Hematopoietic multipotent progenitor cell treated with erythropoietin and hydrocortisone succinate and interleukin-3 and kit ligand, for 4 days (in vitro differentiated cells): Measurements from ENCODE around the gene OR1N1.
"Not testable (repeated sequence)": the region's sequence is repeated elsewhere in the genome, so short reads cannot be mapped to it uniquely, and the experiment has no call there.

Experiments
- DNase-seq: peaks from one replicate; pipeline ENCODE4 v3.0.0-alpha.2; 2015

OR1N1 gene, protein sequence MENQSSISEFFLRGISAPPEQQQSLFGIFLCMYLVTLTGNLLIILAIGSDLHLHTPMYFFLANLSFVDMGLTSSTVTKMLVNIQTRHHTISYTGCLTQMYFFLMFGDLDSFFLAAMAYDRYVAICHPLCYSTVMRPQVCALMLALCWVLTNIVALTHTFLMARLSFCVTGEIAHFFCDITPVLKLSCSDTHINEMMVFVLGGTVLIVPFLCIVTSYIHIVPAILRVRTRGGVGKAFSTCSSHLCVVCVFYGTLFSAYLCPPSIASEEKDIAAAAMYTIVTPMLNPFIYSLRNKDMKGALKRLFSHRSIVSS

GRCh38 chr9:122527193-122527592 lies at the start of gene OR1N1:
Gene OR1N1, minus strand, starts transcription at chr9:122527293. Its CDS starts 0 bp downstream, at chr9:122527293.
- DNase-seq = no peak

- no peak for DNase-seq
These were observed 45.4 kb upstream of the OR1N1 start for GRCh38 chr9:122572456-122572855.

DNA sequence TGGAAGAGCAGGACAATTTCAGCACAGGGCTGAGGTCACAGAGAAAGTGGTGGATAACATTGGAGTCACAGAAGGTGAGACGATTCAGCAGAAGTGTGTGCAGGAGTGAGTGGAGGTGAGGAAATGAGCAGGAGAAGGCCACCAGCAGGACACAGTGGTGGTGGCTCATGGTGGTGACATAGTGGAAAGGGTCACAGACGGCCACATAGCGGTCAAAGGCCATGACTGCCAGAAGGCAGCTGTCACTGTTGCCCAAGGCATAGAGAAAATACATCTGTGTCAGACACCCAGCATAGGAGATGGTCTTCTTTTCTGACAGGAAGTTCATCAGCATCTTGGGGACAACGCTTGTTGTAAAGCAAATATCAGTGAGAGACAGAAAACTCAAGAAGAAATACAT lies 40.8 kb upstream of the OR1N1 start:
- no peak for DNase-seq

- DNase-seq = no peak
These were observed 35.2 kb upstream of the OR1N1 start for GRCh38 chr9:122562134-122562760.

DNA sequence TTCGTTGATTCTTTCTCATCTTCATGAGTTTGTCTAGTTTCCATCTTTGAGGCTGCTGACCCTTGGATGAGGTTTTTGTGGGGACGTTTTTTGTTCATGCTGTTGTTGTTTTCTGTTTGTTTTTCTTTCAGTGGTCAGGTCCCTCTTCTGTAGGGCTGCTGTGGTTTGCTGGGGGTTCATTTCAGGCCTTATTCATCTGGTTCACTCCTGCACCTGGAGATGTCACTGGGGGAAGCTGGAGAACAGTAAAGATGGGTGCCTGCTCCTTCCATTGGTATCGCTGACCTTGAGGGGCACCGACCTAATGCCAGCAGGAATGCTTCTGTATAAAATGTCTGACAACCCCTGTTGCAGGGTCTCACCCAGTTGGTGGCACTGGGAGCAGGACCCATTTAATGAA lies 34.4 kb upstream of the OR1N1 start:
- no peak for DNase-seq

DNA sequence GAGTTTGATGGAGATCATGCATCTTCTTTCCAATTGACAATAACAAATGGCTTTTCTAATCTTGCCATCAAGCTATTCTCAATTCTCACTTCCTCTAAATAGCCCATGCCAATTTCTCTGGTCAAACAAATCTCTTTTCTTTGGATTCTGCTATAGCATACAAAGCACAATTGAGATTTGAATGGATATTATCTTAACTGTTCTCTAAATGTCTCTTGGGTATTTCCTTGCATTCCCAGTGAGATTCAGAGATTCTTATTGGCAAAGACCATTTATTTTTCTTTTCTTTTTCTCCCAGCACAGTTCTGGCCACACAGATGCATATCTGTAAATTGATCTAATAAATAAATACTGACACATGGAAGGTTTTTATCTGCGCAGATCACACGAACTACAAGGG lies 25.7 kb upstream of the OR1N1 start, which contains the start of gene OR1N2:
Gene OR1N2, plus strand, starts transcription at position 301 of the 400 bp plus-strand sequence. CDS start 100 bp downstream, outside the sequence.
- DNase-seq = no peak

GRCh38 chr9:122551371-122551770 lies 24.3 kb upstream of the OR1N1 start:
- no peak for DNase-seq

DNA sequence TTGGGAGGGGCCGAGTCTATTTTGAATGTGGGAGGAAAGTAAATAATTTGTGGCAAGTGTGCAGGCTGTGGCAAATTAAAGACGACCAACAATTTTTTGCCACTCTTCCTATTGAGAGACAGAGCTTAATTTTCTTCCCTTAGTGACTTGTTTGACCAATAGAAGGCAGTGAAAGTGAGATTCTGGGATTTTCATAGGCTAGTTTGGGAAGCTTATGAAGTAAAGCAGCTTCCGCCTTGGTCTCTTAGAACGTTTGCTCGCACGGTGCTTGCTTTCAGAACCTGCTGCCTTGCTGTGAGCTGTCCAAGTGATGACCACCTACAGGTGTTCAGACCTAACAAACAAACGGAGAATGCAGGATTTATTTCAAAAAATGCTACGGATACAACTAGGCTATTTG lies 19.1 kb upstream of the OR1N1 start:
- no peak for DNase-seq

DNA sequence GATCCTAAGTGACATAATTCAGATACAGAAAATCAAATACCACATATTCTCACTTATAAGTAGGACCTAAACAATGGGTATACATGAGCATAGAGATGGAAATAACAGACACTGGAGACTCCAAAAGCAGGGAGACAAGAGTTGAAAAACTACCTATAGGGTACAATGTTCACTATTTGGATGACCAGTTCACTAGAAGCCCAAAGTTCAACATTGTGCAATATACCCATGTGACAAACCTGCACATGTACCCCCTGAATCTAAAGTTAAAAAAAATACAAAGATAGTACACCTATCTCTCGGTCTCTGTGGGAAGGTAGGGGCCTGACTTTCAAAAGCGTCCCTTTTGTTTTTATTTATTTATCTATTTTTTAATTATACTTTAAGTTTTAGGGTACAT lies 11.7 kb upstream of the OR1N1 start:
- DNase-seq = no peak

GRCh38 chr9:122537066-122537465 lies 10.0 kb upstream of the OR1N1 start:
- not testable (repeated sequence) for DNase-seq

DNA sequence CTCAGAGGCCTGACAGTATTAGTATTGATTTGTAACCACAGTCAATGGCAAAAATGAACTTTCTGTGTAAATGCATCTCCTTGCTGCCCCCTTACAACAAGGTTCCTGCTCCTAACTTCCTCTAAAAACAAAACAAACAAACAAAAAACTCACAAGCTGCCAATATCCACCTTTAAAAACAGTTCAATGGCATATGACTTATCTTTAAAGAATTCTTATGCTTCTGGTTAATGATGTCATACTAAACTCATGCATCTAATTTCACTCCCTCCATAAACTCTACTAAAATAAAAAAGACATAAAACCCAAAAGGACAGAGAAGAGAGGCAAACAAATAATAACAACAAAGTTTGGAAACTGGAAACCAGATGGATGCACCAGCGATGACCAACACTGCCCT lies 9.0 kb upstream of the OR1N1 start:
- no peak for DNase-seq

GRCh38 chr9:122531157-122531556 lies 4.1 kb upstream of the OR1N1 start:
- DNase-seq = not testable (repeated sequence)

DNA sequence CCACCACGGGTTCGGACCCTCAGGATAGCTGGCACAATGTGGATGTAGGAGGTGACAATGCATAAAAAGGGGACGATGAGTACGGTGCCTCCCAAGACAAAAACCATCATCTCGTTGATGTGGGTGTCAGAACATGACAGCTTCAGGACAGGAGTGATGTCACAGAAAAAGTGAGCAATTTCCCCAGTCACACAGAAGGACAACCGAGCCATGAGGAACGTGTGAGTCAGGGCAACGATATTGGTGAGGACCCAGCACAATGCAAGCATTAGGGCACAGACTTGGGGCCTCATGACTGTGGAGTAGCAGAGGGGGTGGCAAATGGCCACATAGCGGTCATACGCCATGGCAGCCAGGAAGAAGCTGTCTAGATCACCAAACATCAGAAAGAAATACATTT lies 491 bp downstream of the OR1N1 start:
- no peak for DNase-seq

GRCh38 chr9:122519376-122519775 lies 7.7 kb downstream of the OR1N1 start:
- DNase-seq = no peak

- DNase-seq = no peak
These were observed 8.3 kb downstream of the OR1N1 start, which contains the start of gene OR1J4 for GRCh38 chr9:122518841-122519240. Gene OR1J4, plus strand, starts transcription at chr9:122519141. Its CDS starts 0 bp downstream, at chr9:122519141.

DNA sequence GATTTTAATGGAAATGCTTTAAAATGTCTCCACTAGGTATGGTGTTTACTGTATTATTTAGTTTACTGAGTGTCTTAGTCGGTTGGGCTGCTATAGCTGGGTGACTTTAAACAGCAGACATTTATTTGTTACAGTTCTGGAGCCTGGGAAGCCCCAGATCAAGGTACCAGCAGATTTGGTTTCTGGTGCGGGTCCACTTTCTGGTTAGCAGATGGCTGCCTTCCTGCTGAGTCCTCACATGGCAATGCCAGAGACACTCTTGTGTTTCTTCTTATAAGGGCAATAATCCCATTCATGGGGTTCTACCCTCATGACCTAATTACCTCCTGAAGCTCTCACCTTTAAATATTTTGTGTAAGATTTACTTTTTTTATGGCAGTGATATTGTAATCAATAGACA lies 8.9 kb downstream of the OR1N1 start:
- DNase-seq = no peak

- no peak for DNase-seq
These were observed 16.6 kb downstream of the OR1N1 start, which contains the start of gene OR1J2 for GRCh38 chr9:122510502-122510901. Gene OR1J2, plus strand, starts transcription at chr9:122510802. Its CDS starts 0 bp downstream, at chr9:122510802.

DNA sequence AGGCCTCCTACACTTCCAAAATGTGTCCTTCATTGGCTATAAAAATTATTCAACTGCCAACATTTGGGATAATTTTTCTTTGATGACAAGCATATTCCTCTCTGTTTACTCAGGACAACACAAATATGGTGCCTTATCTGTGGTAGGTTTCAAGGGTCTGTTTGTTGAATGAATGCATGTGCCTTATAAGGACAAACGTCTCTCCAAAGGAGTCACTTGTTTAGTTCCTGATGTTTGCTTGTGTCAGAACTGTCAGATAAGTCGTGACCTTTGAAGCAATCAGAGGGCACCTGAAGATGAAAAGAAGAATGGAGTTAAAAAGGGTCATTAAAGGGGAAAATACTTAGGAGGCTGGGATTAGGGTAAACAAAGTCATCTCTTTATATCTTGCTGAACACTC lies 20.1 kb downstream of the OR1N1 start:
- DNase-seq = no peak

DNA sequence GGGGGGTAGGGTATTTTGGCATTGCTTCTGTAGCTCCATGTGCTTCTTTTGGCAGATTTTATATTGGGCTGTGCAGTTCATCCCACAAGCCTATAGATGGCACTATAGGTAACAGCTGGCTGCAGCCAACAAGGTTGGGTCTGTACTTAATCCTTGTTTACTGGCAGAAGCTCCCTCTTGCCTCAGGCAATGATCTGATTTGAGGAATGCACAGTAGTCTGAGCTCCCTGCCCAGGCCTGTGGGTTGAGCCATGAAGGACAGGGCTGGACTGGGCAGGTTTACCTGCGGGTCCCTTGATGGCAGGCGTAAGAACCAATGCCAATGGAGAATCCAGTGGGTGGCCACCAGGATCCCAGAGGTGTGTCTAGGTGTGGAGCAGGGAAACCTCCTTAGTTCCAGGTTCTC lies 28.2 kb downstream of the OR1N1 start:
- peak; percentile 66 for DNase-seq

DNA sequence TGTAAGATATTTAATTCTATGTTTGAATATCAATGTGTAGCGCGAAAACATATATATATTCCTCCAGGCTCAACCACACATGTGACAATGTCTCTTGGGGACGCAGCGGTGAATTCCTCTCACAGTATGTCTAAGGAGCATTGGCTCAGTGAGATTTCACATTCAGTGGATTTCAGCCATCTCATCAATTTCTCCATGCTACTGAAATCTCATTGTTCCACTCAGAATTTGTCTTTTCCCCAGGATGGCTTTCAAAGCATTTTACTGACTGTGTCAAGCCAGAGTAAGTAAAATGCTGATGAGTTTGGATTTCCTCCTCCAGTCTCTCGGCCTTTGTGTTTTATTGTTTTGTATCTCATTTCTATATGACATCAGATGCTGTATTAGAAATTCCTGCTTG lies 48.0 kb downstream of the OR1N1 start:
- no peak for DNase-seq

- no peak for DNase-seq
These were observed 49.3 kb downstream of the OR1N1 start, which contains the start of gene OR1J1 for GRCh38 chr9:122477826-122478225. Gene OR1J1, minus strand, starts transcription at chr9:122477926. Its CDS starts 0 bp downstream, at chr9:122477926.

DNA sequence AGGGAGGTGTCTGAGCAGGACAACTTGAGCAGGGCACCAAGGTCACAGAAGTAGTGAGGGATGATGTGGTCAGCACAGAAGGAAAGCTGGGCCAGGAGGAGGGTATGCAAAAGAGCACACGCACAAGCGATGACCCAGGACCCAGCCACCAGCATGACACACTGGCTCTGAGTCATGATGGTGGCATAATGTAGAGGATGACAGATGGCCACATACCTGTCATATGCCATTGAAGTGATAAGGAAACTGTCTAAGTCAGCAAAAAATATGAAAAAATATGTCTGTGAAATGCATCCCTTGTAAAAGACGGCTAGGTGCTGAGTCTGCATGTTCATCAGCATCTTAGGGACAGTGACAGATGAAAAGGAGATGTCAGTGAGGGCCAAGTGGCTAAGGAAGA lies 49.7 kb downstream of the OR1N1 start:
- DNase-seq = no peak
